Ishikawa (cell line): ENCODE results near the gene THAP2.

ENCODE experiments used
- CREB1 ChIP-seq: IDR thresholded peaks from 2 replicates; pipeline ENCODE4 v1.6.1; 2012; ENCODE audit warnings: low read depth
- EP300 ChIP-seq: IDR thresholded peaks from 2 replicates; pipeline ENCODE4 v1.6.1; 2012; ENCODE audit warnings: borderline replicate concordance
- YY1 ChIP-seq: IDR thresholded peaks from 2 replicates; pipeline ENCODE4 v1.6.1; 2012; ENCODE audit warnings: low read depth

DNA sequence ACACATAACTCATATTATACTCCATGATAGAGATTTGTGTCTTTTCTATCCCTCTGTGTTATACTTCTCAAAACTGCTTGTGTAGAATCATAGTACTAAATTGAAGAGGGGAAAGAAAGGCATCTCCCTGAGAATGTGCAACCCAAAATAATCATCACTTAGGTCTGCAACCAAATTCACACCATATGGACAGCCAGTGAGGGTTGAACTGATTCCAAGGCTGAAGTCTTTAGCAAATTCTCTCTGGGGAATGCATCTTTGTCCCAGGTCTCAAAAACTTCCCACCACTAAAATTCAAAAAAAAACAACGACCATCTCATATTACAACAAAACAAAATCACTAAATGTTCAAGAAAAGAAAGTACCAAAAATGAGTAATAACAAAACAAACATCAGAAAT is 11.4 kb upstream of the THAP2 start:
- no peak for TF ChIP-seq EP300
- TF ChIP-seq YY1 = no peak
- no peak for TF ChIP-seq CREB1
